ENCODE results near the gene WDR49.
"Not testable (repeated sequence)": the region's sequence is repeated elsewhere in the genome, so short reads cannot be mapped to it uniquely, and the experiment has no call there.

WDR49 gene

DNA sequence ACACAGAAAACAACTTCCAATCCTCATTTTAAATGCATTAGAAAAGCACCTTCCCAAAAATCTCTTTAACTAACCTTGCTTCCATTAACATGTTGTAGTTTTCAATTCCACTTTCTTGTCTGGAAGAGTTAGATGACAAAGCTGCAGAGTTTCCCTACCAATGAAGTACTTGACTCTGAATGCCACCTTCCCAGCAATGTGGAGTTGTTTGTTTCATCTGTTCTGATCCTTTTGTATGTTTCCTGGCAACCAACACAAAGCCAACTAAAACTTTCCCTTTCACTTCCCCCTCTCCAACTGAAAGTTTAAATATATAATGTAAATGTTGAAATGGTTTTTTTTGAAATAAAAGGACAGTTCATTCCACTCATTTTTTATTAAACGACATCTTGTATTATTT is at the start of gene WDR49:
Gene WDR49 (minus strand): TSS at position 183 of the 400 bp plus-strand sequence. CDS start 517 bp downstream, outside the sequence.
- peak; percentile 48 for DNase-seq

DNA sequence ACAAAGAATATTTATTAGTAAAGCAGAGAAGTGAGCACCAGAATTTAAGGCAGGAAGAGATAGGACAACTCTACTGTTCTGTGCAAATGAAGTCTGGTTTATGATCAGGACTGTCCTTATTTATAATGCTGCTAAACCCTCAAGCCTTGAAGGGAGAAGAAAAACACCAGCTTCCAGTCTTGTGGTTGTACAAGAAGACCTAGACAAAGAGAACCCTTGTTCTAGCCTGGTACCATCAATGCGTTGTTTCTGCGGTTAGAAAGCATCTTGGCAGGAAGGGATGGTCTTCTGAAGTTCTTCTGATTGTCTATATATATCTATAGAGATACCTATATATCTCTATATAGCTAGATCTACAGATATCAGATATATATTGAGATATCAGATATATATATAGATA is 47.2 kb upstream of the WDR49 start:
- DNase-seq: no peak

DNA sequence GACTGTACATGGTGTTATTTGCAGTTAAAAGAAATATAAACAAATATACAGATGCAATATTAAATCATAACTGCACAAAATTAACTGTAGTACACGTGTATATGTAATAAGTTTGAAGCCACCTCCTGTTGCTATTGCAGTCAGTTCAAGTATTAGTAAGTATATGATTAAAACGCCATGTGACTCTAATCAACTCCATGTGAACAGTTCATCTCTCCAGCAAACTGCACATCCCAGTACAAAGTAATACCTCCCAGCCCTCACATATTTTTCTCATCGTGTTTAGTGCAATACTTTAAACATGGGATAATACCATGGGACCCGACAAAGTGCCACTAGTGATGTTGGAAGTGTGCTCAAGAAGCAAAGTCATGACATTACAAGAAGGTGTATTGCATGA is 46.3 kb upstream of the WDR49 start:
- no peak for DNase-seq

DNA sequence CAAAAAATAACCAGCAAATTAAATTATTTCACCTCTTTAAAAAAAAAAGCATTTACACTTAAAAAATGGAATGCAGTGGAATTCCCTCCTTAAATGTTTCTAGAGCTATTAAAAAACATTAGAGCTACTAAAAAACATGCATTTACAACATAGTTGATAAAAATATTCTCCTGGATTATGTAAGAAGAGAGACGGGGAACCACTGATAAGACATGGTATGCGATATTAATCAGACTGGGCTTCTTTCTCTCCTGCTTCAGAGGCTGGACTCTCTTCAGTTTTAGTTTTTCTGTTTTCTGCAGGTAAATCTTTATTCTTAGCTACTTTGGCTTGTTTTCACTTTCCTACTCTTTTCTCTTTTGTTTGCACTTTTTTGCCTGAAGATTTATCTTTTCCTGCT is 40.4 kb upstream of the WDR49 start:
- DNase-seq: no peak

DNA sequence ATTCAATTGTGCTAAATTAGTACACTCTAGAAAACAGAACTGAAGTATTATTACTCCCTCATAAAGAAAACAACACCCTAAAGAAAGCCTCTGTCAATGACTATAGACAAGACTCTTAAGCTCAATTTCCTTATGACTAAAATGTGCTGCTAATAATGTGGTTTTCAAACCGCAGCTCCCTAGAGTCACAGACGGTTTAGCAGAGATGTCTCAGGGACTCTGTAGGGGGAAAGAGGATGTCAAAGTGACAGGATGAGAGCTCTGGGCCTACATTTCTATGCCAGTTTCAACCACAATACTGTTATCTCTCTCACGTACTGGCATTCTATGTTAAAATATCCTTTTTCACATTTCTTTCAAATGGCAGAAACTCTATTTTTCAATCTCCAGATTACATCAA is 37.6 kb upstream of the WDR49 start:
- DNase-seq: peak; percentile 2

DNA sequence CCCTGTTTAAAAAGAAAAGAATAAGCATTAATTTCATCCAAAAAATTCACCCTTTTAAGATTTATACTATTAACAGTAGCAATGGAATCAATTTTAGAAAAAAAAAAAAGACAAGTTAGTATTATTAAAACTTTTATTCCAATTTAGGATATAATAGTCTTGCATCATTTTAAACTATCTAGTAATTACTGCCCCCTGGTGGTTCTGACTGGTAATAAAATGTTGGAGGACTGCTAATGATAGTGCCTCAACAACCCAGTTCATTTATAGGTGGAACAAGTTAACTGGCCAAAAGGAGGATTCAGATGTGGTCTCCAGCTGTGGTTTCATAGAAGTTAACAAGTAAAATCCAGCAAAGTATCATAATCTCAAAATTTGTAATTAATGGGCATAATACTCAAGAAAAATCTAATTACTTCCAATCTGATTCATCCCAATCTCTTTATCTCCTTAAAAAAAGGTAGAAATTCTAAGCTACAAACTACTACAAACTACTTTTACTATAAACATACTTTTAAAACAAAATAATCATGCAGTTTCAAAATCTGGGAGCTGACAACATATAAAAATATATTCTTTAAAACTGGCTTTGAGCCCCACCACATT is 30.7 kb upstream of the WDR49 start:
- peak; percentile 82 for DNase-seq

DNA sequence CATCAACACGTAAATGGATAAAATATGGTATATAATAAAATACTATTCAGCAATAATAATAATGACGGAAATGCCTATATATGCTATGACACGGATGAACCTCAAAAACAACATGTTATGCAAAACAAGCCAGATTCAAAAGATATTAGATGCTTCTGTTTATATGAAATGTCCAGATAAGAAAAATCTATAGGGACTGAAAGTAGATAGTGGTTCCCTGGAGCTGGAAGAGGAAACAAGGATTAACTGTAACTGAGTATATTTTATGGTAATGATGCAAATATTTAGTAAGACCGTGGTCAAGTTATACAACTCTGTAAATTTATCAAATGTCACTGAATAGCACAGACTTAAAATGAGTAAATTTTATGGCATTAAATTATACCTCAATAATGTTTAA is 25.8 kb upstream of the WDR49 start:
- no peak for DNase-seq

DNA sequence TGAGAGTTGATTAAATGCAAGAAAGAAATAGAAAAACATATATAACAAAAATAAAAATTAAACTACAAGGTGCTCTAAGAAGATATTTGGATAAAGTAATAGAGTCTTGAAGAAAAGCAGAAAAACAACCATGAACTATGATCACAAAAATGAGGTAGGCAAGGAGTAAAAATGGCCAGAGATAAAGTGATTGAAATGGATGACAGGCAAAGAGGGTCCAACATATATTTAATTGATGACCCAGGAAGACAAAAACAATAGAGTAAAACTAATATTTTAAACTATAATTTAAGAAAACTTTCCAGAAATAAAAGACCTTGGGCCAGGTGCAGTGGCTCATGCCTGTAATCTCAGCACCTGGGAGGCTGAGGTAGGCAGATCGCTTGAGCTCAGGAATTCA is 22.1 kb upstream of the WDR49 start:
- DNase-seq: no peak

DNA sequence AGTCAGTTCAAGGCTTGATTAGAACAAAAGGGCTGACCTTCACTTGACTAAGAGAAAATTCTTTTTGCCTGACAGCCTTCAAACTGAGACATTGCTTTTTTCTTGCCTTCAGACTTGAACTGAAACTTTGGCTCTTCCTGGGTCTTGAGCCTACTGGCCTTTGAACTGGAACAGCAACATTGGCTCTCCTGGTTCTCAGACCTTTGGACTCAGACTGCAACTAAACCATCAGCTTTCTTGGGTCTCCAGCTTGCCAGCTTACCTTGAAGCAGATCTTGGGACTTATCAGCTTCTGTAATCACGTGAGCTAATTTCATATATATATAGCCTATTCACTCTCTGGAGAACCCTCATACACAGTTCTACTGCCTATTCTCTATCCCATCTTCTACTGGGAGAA is 19.5 kb upstream of the WDR49 start:
- no peak for DNase-seq

DNA sequence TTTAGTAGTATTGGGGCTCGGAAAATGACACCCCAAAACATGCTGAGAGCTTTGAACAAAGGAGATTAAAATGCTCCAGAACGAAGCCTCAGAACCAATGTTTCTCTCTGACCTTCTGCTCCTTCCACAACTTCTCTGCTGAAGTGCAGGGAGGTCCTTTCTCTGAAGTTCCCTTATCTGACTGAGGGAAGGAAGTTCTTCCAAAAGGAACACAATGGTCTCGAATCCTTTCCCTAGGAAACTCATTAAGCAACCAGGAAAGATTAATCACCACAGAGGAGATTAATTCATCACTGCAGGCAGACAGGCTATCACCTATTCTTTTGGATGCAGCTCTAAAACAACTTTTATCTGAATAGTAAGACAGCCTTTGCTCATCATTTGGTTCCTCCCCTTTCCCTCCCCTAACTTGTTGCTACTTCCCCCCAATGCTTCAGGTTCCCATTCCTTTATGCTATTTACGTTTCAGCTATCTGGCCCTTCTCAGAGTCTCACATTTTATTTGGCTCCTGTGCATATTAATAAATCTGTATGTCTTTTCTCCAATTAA is 18.2 kb upstream of the WDR49 start:
- no peak for DNase-seq

DNA sequence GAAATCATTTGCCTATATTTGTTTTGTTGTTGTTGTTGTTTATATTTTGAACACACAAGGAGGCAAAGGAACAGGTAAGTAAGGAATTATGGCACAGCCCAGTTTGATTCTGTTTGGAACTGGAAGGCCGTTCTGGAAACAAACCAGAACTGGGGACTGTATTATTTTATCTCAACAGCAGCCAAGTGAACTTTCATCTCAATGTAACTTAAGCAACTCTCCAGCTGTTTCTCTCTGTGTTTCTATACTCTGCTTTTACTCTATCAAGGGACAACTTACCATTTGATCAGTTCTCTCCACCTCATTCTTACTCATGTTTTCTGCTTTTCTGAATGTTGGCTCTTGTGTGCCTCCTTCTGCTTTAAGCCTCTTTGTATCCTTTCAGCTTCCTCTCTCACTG is 16.0 kb upstream of the WDR49 start:
- no peak for DNase-seq

DNA sequence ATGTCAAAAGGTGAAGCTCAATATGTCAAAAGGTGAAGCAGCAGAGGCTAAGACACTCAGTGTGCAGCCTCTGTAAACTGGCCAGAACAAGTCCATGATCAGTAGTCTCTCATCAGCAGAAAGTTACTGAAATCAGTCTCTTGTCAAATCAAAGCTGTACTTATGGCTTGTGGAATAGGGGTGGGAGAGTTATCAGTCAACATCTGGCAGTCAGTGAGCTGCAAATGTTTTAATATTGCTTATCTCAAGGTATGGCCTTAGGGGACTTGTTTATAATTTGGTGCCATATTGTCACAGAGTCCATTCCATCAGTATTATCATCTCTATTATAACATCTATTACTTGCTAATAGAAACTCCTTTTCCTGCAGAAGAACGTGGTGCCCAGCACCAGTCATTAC is 14.9 kb upstream of the WDR49 start:
- peak; percentile 20 for DNase-seq

DNA sequence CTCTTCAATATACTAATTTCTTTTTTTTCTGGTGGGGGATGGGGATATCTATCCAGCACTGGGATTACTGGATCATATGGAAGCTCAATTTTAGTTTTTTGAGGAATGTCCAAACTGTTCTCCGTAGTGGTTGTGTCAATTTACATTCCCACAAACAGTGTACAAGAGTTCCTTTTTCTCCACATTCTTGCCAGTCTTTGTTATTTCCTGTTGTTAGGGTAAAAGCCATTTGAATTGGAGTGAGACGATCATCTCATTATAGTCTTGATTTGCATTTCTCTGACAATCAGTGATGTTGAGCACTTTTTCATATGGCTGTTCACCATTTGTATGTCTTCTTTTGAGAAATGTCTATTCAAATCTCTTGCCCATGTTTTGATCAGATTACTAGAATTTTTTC is 12.8 kb upstream of the WDR49 start:
- no peak for DNase-seq

DNA sequence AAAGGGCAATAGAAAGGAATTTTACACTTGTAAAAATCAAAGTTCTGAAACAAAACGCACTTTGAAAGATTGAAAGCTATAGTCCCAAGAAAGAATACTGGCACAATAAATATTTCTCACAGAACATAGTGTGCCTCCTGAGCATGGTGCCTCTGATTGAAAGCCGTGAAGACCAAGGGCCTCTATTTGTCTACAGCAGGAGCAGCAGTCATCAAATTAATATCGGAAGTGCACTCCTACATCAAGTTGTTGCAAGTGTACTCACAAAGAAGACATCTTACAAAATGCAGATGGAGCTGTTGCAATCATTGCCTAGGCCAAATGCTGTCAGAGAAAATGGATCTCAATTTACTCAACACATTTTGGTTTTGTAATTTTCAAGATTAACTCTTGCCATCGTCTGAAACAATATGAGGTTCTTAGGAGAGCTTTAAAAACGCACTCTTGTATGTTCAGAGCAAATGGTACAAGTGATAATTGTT is 9.2 kb upstream of the WDR49 start:
- no peak for DNase-seq

DNA sequence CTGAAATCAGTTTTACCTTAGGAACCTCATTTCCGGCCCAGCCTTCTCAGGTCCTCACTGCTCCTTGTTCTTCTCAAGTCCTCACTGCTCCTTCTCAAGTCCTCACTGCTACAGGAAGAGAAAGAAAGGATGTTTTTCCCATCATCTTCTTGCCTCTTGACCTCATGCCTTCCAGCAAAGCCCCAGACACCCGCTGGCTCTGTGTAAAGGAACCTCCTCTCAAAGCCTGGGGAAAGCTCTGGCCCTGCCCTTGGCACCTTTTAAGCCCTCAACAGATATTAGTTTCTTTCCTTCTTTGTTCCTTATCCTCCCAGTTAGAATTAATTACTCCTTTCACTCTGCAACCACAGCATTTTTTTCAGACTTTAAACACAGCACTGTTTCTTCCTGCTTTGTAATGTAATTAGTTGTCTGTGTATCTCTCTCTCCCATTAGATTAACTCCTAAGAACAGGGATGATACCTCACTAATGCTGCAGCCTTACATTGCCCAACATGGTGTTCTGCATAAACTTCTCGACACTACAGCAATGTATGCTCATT is 4.0 kb upstream of the WDR49 start:
- no peak for DNase-seq

DNA sequence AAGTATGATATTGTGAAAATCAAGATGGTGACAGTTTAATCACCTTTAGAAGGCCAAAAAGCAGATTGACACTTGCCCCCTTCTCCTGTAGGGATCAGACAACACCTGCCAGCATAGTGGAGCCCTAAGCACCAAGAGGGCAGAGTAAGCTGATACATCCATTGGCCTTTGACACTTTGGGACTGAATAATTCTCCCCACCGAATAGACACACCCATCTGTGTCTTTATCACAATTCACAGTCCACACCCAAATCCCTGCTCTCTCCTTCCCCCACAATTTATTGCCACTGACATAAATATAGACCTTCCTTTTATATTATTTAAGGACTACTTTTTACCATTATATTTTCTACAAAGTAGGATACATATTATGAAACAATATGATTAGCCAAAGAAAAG is 3.1 kb upstream of the WDR49 start:
- DNase-seq: peak; percentile 3

DNA sequence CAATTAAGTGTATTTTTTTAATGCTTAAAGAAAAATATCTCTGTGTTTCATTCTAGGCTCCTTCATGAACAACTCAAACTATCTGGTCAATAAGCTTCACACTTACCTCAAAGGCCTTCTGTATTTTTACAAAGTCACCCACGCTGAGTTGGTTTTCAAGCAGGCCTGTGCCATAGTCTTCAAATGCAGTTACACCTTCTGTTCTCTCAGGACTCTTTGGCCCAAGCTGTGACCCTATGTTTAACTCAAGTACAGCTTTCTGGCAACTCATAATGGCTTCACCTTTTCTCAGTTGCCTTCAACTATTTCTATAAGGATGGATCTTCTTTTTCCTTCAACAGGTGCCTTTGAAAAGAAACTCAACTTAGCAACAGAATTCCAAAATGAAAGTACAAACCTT is 587 bp downstream of the WDR49 start:
- DNase-seq: no peak

DNA sequence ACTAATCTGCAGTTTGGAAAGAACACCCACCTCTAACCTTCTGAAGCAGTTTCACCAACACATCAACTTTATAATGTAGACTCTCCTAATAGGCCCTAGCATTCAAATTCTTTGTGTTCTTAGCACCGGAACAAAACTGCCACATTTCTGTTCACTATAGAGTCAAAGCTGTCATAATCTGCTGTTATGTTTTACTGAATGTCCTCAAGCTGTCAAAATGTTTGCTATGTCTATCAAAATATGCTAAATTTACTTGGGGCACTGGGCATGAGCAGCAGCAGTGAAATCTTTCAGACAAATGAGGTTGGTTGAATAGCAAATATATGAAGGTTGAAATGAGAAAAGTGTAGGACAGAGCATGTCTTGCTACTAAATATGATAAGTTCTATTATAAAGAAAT is 1.9 kb downstream of the WDR49 start:
- no peak for DNase-seq

DNA sequence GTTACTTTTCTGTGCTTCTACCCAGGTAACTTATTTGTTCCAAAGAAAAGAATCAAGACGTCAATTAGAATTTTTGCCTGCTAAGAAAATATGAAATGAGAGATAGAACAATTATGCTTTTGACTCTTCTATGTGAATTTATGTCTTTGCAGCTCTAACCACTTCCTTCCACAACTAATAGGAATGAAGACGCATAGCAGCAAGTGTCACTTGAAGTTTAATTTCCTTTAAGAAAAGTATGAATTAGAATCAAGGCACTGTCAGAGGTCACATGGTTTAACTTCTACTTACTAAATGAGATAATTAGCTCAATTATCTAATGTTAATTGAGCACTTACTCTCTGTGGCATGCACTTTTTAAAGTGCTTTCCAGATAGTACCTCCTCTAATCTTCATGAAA is 3.3 kb downstream of the WDR49 start:
- no peak for DNase-seq

DNA sequence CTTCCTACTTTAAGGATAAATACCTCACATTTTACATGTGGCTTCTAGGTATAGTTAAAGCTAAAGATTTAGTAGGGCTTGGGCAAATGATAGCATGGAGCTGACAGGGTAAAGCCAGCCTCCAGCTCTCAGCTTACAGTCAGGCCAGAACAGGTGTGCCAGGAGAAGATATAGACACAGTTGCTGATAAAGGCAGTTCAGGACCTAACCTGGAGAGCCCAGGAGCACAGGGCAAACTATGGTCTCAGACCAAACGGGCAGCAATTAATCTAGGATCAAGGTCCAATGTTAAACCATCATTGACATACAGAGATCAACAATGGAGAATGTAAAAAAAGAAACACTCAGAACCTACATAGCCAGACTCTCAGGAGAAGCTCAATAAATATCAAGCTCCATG is 4.0 kb downstream of the WDR49 start:
- no peak for DNase-seq

DNA sequence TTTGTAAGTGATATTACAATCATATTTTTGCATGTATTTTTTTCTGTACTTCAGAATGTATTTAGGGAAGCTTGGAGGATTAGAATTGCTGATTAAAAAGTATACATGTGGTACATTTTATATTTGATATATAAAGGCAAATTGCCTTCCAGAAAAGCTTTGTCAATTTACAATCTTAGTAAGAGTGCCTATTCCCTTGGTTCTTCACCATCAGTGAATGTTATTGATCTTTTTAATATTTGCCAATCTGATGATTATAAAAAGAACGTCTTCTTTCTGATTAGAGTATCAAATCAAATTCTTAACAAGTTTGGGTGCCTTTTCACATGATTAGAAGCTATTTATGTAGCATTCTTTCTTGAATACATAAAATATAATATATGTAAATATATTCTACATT is 9.1 kb downstream of the WDR49 start:
- no peak for DNase-seq

DNA sequence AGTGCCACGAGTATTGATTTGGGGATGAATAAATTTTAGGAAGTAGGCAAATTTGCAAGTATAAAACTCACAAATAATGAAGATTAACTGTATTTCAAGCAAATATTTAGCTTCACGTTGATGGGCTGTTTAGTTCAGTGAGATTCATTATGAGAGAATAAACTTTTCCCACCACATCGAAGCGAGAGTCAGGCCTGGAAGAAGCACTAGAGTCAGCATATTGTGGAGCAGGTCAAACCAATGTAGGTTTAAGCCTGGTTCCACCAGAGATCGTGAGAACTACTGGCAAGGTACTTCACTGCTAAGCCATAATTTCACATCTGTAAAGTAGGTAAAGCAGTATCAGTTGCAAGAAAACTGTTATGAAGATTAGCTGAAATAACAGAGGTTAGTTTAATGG is 22.3 kb downstream of the WDR49 start:
- no peak for DNase-seq

DNA sequence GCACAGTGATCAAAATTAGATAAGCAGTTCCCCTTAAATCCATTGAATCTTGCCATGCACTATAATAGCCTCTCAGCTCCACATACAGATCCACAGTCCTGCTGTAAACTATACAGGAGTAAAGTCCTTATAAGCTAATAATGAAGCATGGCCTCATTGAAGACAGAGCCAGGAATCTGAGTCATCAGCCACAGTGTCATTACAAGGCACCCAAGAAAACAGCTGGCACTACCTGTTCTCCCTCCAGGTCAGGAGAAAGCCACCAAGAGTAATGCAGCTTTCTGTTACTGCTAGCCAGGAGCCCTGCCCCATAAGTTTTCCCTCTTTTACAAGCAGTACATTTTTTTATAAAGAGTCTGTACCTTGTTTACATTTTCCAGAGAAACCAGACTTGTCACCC is 27.3 kb downstream of the WDR49 start:
- DNase-seq: no peak

DNA sequence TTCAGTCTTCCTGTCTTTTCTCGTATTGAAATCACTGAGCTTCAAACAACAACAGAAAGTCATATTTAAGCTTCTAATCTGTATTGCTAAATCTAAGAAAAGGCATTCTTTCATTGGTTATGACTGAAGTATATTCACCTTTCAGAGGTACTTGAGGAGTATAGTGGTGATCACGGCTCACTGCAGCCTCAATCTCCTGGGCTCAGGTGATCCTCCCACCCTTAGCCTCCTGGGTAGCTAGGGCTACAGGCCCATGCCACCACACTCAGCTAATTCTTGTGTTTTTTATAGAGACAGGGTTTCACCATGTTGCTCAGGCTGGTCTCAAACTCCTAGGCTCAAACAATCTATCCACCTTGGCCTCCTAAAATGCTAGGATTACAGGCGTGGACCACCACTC is 38.7 kb downstream of the WDR49 start:
- no peak for DNase-seq

DNA sequence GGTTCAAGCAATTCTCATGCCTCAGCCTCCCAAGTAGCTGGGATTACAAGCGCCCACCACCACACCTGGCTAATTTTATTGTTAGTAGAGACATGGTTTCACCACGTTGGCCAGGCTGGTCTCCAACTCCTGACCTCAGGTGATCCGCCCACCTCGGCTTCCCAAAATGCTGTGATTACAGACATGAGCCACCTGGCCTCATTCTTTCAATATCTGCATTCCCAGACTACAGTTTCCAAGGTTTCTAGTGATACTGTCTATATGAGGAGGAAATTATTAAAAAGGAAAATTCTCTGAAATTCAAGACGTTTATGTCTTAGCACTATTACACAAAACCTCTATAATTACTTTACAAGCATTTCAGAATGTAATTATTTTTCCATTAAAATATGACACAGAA is 39.5 kb downstream of the WDR49 start:
- not testable (repeated sequence) for DNase-seq
